Measurements from ENCODE around the gene SMOC2. TPM values are rescaled to one million over a fixed set of nuclear protein-coding genes. Genes with fewer than 3 reads are reported as not detected.
A peak's percentile ranks its signal among the peaks of the same experiment; 100 is the strongest.

The SMOC2 gene
- total RNA-seq, 4 donors from 2014 or later: 45.8 to 382 (median 160) TPM

DNA sequence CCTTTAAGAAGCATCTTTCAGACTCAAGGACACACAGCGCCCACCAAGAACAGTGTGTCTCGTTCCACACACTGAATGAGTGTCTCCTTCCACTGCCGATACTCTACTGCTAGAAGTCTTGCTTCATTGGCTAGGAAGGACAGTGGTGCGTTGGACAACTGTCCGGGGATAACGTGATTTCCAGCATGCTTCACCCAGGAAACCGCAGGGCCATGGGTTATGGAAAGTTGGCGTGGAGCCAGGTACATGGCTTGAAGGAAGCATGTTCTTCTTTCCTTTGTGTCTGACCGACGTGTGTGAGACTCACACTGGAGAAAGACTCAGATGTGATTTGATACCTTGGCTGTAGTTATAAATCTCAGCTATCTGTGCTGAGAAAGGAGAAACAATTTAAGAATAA lies 73.2 kb downstream of the SMOC2 start:
- ATAC-seq: peak; percentile 27
- 29 to 73% methylated on average over 3 to 8 of the region's 10 CpGs for WGBS, 2 donors (ENCODE audit: low coverage in 1 of 2)

DNA sequence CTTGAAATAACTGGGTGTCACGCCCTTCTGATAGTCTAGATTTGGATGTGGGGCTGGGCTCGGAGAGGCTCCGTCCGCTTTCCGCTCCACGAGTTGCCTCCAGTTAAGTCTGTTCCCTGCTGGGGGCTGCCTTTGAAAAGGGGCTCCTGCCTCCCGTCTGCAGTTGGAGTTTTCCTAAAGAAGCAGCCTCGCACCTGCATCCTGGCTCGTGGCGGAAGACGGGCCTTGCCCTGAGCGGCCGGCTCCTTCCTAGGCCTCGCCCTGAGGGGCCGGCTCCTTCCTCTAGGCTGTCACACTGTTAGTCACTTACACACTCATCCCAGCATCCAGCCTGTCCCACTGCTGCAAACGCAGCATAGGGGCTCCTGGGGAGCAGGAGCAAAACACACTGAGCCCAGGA lies 74.4 kb downstream of the SMOC2 start:
- Histone ChIP-seq H3K4me3 (no peak overlapping the region), H3K27ac (no peak overlapping the region), H3K27me3 (no peaks in the 10 kb centered on the region), H3K36me3 (peaks cover 0 to 27% of the 10 kb centered on the region in 2 donors), H3K9me3 (no peaks in the 10 kb centered on the region), H3K4me1 (peaks cover 0 to 11% (median 0%) of the 10 kb centered on the region in 3 donors)
- no peak for TF ChIP-seq EP300 (IDR thresholded peaks at IDR 0.05)
- no peak for TF ChIP-seq CTCF (IDR thresholded peaks at IDR 0.05)
- no peak for TF ChIP-seq POLR2AphosphoS5 (IDR thresholded peaks at IDR 0.05)
- TF ChIP-seq POLR2A (IDR thresholded peaks at IDR 0.05): no peak
- ATAC-seq: no peak
- WGBS, 2 donors (ENCODE audit: low coverage in 1 of 2): no CpG with 5 or more reads among the region's 16 CpGs

More for the DNA sequence above, 73.2 kb downstream of the SMOC2 start:
- TF ChIP-seq EP300 (IDR thresholded peaks at IDR 0.05) (no peak), POLR2AphosphoS5 (IDR thresholded peaks at IDR 0.05) (peak; percentile 70), POLR2A (IDR thresholded peaks at IDR 0.05) (no peak)
- H3K4me1 ChIP-seq: peaks cover 0 to 11% (median 0%) of the 10 kb centered on the region in 3 donors
- H3K27ac ChIP-seq: no peak overlapping the region
- H3K4me3 ChIP-seq: no peak overlapping the region
- no peaks in the 10 kb centered on the region for H3K9me3 ChIP-seq
- peaks cover 0 to 34% of the 10 kb centered on the region in 2 donors for H3K36me3 ChIP-seq
- H3K27me3 ChIP-seq: no peaks in the 10 kb centered on the region

GRCh38 chr6:168516944-168517741 lies 76.2 kb downstream of the SMOC2 start:
- ATAC-seq: no peak

GRCh38 chr6:168517742-168518347 lies 76.9 kb downstream of the SMOC2 start:
- H3K27me3 ChIP-seq: no peaks in the 10 kb centered on the region

More at GRCh38 chr6:168516944-168517741, 76.2 kb downstream of the SMOC2 start:
- Histone ChIP-seq H3K27ac (no peak overlapping the region), H3K4me1 (peaks cover 0 to 11% (median 0%) of the 10 kb centered on the region in 3 donors), H3K4me3 (no peak overlapping the region), H3K9me3 (no peaks in the 10 kb centered on the region), H3K36me3 (peaks cover 0 to 14% of the 10 kb centered on the region in 2 donors), H3K27me3 (no peaks in the 10 kb centered on the region)
- TF ChIP-seq POLR2A (IDR thresholded peaks at IDR 0.05) (no peak), POLR2AphosphoS5 (IDR thresholded peaks at IDR 0.05) (no peak), CTCF (IDR thresholded peaks at IDR 0.05) (no peak), EP300 (IDR thresholded peaks at IDR 0.05) (no peak)
- WGBS, 2 donors (ENCODE audit: low coverage in 1 of 2): 80 to 94% methylated on average over 1 to 7 of the region's 37 CpGs

More at GRCh38 chr6:168517742-168518347, 76.9 kb downstream of the SMOC2 start:
- Histone ChIP-seq H3K4me1 (peaks cover 0 to 11% (median 0%) of the 10 kb centered on the region in 3 donors), H3K4me3 (no peak overlapping the region), H3K27ac (no peak overlapping the region), H3K36me3 (peaks cover 0 to 14% of the 10 kb centered on the region in 2 donors), H3K9me3 (no peaks in the 10 kb centered on the region)
- no peak for ATAC-seq
- WGBS, 2 donors (ENCODE audit: low coverage in 1 of 2): 92% methylated on average over 16 of the region's 39 CpGs; no CpG with 5 or more reads in 1 of the 2 donors
- TF ChIP-seq POLR2AphosphoS5 (IDR thresholded peaks at IDR 0.05): no peak
- TF ChIP-seq EP300 (IDR thresholded peaks at IDR 0.05): no peak
- TF ChIP-seq POLR2A (IDR thresholded peaks at IDR 0.05): no peak
- no peak for TF ChIP-seq CTCF (IDR thresholded peaks at IDR 0.05)
